Right lobe of liver (tissue), 4 donors: ENCODE results near the gene CCDC88B.

Experiments
- POLR2A ChIP-seq: fragments of 450-650 bp; IDR thresholded peaks from one replicate; pipeline ENCODE4 v1.6.1; 2017; ENCODE audit warnings: antibody characterized with exemption, mild to moderate bottlenecking
- TF ChIP-seq, protein P1 (sequence below), 4 donors: fragments of 200-600 bp in 3 of 4; fragments of 450-650 bp in 1 of 4; IDR thresholded peaks; one replicate each; pipeline versions ENCODE4 v1.5.1 to v1.8.0; 2016 to 2022; ENCODE audit warnings: antibody characterized with exemption in 4 of 4, mild to moderate bottlenecking in 2 of 4
- donor health status: DM: no; HTN: no; CAD: no.
- donor health status: DM: no; HTN: no; CAD: no.
- donor health status: DM: no; HTN: yes; CAD: no.

DNA sequence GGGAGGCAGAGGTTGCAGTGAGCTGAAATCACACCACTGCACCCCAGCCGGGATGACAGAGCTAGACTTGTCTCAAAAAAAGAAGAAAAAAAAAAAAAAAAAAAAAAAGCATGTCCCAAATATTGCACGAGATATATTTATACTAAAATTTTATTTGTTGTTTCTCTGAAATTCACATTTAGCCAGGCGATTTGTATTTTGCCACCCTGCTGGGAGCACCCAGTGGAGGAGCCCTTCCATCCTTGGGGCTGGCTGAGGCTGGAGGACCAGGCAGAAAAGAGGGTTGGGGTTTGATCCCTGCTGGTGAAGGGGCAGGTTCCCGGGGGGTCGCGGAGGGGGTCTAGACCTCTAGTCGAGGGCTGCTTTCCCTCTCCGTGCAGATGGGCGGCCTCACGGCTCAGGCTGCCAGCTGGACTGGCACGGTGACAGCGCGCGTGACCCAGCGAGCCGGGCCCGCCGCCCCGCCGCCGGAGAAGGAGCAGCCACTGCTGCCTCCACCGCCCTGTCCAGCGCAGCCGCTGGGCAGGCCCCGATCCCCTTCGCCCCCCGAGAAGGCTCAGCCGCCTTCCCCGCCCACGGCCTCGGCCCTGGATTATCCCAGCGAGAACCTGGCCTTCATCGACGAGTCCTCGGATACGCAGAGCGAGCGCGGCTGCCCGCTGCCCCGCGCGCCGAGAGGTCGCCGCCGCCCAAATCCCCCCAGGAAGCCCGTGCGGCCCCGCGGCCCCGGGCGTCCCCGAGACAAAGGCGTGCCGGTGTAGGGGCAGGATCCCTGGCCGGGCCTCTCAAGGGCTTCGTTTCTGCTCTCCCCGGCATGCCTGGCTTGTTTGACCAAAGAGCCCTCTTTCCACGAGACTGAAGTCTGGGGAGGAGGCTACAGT lies 40.8 kb upstream of the CCDC88B start:
- no peak for TF ChIP-seq POLR2A
- TF ChIP-seq, protein P1, sequence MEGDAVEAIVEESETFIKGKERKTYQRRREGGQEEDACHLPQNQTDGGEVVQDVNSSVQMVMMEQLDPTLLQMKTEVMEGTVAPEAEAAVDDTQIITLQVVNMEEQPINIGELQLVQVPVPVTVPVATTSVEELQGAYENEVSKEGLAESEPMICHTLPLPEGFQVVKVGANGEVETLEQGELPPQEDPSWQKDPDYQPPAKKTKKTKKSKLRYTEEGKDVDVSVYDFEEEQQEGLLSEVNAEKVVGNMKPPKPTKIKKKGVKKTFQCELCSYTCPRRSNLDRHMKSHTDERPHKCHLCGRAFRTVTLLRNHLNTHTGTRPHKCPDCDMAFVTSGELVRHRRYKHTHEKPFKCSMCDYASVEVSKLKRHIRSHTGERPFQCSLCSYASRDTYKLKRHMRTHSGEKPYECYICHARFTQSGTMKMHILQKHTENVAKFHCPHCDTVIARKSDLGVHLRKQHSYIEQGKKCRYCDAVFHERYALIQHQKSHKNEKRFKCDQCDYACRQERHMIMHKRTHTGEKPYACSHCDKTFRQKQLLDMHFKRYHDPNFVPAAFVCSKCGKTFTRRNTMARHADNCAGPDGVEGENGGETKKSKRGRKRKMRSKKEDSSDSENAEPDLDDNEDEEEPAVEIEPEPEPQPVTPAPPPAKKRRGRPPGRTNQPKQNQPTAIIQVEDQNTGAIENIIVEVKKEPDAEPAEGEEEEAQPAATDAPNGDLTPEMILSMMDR (IDR thresholded peaks at IDR 0.05): no peak
